H1 (cell line): ENCODE data around the gene ABL1. TPM values are rescaled to one million over a fixed set of nuclear protein-coding genes. Genes with fewer than 3 reads are reported as not detected.

Experiments
- CTCF ChIA-PET: fragments of 300-600 bp; sonication (Branson Sonifier 250); formaldehyde crosslinking; loops from one replicate; lab custom pipeline; 2021; ENCODE audit not compliant: partially characterized antibody; lab: Charles Lee
- POLR2A ChIA-PET: fragments of 300-600 bp; sonication (Branson Sonifier 250); formaldehyde crosslinking; loops from one replicate; lab custom pipeline; 2021; ENCODE audit warnings: inconsistent platforms; ENCODE audit not compliant: partially characterized antibody; lab: Charles Lee
- DNase-seq, 2 experiments: peaks; one replicate each; pipeline versions ENCODE4 v3.0.0 to v3.0.0-alpha.2; 2010 to 2022; ENCODE audit warnings: low spot score in 2 of 2, low read depth in 1 of 2, mixed read lengths in 1 of 2
- FAIRE-seq: peaks from 2 replicates; lab custom pipeline; 2011; peaks lifted over from hg19 to GRCh38; lab: Jason Lieb, UNC
- H2AFZ ChIP-seq: 2 replicates; pipeline ENCODE4 v1.8.1; 2012; ENCODE audit warnings: low read length, inconsistent platforms
- H2AK5ac ChIP-seq: 2 replicates; pipeline ENCODE4 v1.6.1; 2013; ENCODE audit warnings: low read depth, low read length
- H2BK120ac ChIP-seq: replicated peaks from 2 replicates; pipeline ENCODE3; 2013; ENCODE audit warnings: low read depth, low read length, inconsistent platforms
- H2BK12ac ChIP-seq: 2 replicates; pipeline ENCODE4 v1.6.1; 2013; ENCODE audit warnings: low read depth, low read length
- H2BK15ac ChIP-seq: 2 replicates; pipeline ENCODE4 v1.6.1; 2013; ENCODE audit warnings: low read length
- H2BK20ac ChIP-seq: 2 replicates; pipeline ENCODE4 v1.6.1; 2013; ENCODE audit warnings: low read length
- H2BK5ac ChIP-seq: 2 replicates; pipeline ENCODE4 v1.6.1; 2013; ENCODE audit warnings: low read depth, low read length
- H3K14ac ChIP-seq: 2 replicates; pipeline ENCODE4 v1.6.1; 2013; ENCODE audit warnings: inconsistent platforms; ENCODE audit not compliant: insufficient read length
- H3K18ac ChIP-seq: 2 replicates; pipeline ENCODE4 v1.6.1; 2013; ENCODE audit warnings: low read length; ENCODE audit errors: extremely low read depth
- H3K23ac ChIP-seq: 2 replicates; pipeline ENCODE4 v1.6.1; 2013; ENCODE audit warnings: inconsistent platforms; ENCODE audit not compliant: insufficient read length
- H3K23me2 ChIP-seq: 2 replicates; pipeline ENCODE4 v1.6.1; 2013; ENCODE audit warnings: low read depth, low read length
- H3K27ac ChIP-seq: 2 replicates; pipeline ENCODE4 v1.6.1; 2011; ENCODE audit warnings: low read depth, low read length, inconsistent platforms
- H3K27me3 ChIP-seq, 4 experiments: replicated peaks in 1 of 4; 1 replicate in 1 of 4; 2 replicates in 3 of 4; pipeline versions ENCODE4 v1.6.1 to v1.8.1; 2011 to 2013; ENCODE audit warnings: low read length in 3 of 4, mild to moderate bottlenecking in 3 of 4, inconsistent platforms in 2 of 4, mixed read lengths in 2 of 4, moderate library complexity in 1 of 4; ENCODE audit not compliant: control insufficient read depth in 3 of 4, insufficient read depth in 3 of 4; ENCODE audit errors: extremely low read depth in 1 of 4
- H3K36me3 ChIP-seq, 4 experiments: 2 replicates each; pipeline versions ENCODE4 v1.6.1 to v1.8.1; 2011 to 2013; ENCODE audit warnings: mild to moderate bottlenecking in 4 of 4, low read length in 3 of 4, moderate library complexity in 2 of 4, control low read depth in 1 of 4, inconsistent platforms in 1 of 4; ENCODE audit not compliant: insufficient read depth in 4 of 4, control insufficient read depth in 2 of 4
- H3K4ac ChIP-seq: replicated peaks from 2 replicates; pipeline ENCODE3; 2013; ENCODE audit warnings: low read length, low read depth, mixed read lengths, inconsistent platforms; ENCODE audit not compliant: insufficient read length
- H3K4me1 ChIP-seq, 4 experiments: replicated peaks in 1 of 4; 1 replicate in 1 of 4; 2 replicates in 3 of 4; pipeline versions ENCODE4 v1.6.1 to v1.8.1; 2011 to 2013; ENCODE audit warnings: low read length in 3 of 4, inconsistent platforms in 2 of 4, mixed read lengths in 1 of 4; ENCODE audit not compliant: insufficient read depth in 4 of 4, control insufficient read depth in 3 of 4
- H3K4me2 ChIP-seq, 2 experiments: 2 replicates each; pipeline versions ENCODE4 v1.6.1 to v1.8.1; 2011 to 2013; ENCODE audit warnings: low read depth in 2 of 2, low read length in 2 of 2, control low read depth in 1 of 2, inconsistent platforms in 1 of 2, mild to moderate bottlenecking in 1 of 2; ENCODE audit not compliant: insufficient read depth in 1 of 2
- H3K4me3 ChIP-seq, 4 experiments: fragments of 200-600, 300-600 bp in 1 of 4; sonication (generic), shearing (Covaris generic), sonication (Bioruptor Twin) in 1 of 4; 2 replicates each; pipeline versions ENCODE4 v1.5.1 to v1.8.1; 2011 to 2016; ENCODE audit warnings: low read length in 4 of 4, low read depth in 3 of 4, control low read depth in 2 of 4, inconsistent platforms in 2 of 4, mild to moderate bottlenecking in 2 of 4, mixed read lengths in 1 of 4, moderate library complexity in 1 of 4; ENCODE audit not compliant: insufficient read depth in 2 of 4; ENCODE audit errors: extremely low read depth in 1 of 4
- H3K56ac ChIP-seq: replicated peaks from 2 replicates; pipeline ENCODE3; 2013; ENCODE audit warnings: low read depth, mild to moderate bottlenecking, mixed read lengths, low read length, inconsistent platforms; ENCODE audit not compliant: insufficient read length
- H3K79me1 ChIP-seq: 2 replicates; pipeline ENCODE4 v1.6.1; 2013; ENCODE audit warnings: low read depth, low read length, control low read depth
- H3K79me2 ChIP-seq, 2 experiments: 2 replicates each; pipeline versions ENCODE4 v1.6.1 to v1.8.1; 2012 to 2013; ENCODE audit warnings: low read length in 2 of 2, mild to moderate bottlenecking in 2 of 2, inconsistent platforms in 1 of 2; ENCODE audit not compliant: insufficient read depth in 2 of 2, control insufficient read depth in 1 of 2
- H3K9ac ChIP-seq, 4 experiments: replicated peaks in 1 of 4; 1 replicate in 1 of 4; 2 replicates in 3 of 4; pipeline versions ENCODE4 v1.6.1 to v1.8.1; 2011 to 2013; ENCODE audit warnings: low read depth in 3 of 4, low read length in 3 of 4, control low read depth in 2 of 4, mild to moderate bottlenecking in 2 of 4, moderate library complexity in 2 of 4, inconsistent platforms in 1 of 4; ENCODE audit errors: extremely low read depth in 1 of 4
- H3K9me3 ChIP-seq, 2 experiments: 2 replicates each; pipeline versions ENCODE4 v1.6.1 to v1.8.1; 2012 to 2013; ENCODE audit warnings: mild to moderate bottlenecking in 2 of 2, moderate library complexity in 2 of 2, control low read depth in 1 of 2, inconsistent platforms in 1 of 2, low read depth in 1 of 2, low read length in 1 of 2, mixed read lengths in 1 of 2; ENCODE audit not compliant: insufficient read depth in 2 of 2
- H4K20me1 ChIP-seq, 2 experiments: replicated peaks in 1 of 2; 2 replicates each; pipeline versions ENCODE3 to v1.8.1; 2011 to 2013; ENCODE audit warnings: inconsistent platforms in 2 of 2, low read length in 2 of 2, mild to moderate bottlenecking in 1 of 2; ENCODE audit not compliant: insufficient read depth in 2 of 2, control insufficient read depth in 1 of 2
- H4K5ac ChIP-seq: 2 replicates; pipeline ENCODE4 v1.6.1; 2013; ENCODE audit warnings: low read length, low read depth, mixed read lengths, inconsistent platforms; ENCODE audit not compliant: insufficient read length
- H4K8ac ChIP-seq: 2 replicates; pipeline ENCODE4 v1.8.0; 2013; ENCODE audit warnings: mild to moderate bottlenecking, moderate library complexity, low read length, inconsistent platforms; ENCODE audit not compliant: insufficient read depth; ENCODE audit errors: extremely low read depth
- H4K91ac ChIP-seq: replicated peaks from 2 replicates; pipeline ENCODE3; 2013; ENCODE audit warnings: low read length, mixed read lengths, inconsistent platforms; ENCODE audit not compliant: insufficient read length
- TAF1 ChIP-seq: IDR thresholded peaks from 2 replicates; pipeline ENCODE4 v1.6.1; 2011; ENCODE audit warnings: mild to moderate bottlenecking, low read depth, low read length
- WGBS, 2 experiments: shearing (Covaris generic) in 1 of 2; methylation state at CpG; one replicate each; pipeline versions ENCODE4 v1.1.6 to v1.1.7; 2013 to 2015; ENCODE audit warnings: low lambda C conversion rate in 2 of 2, mixed read lengths in 2 of 2, inconsistent platforms in 1 of 2, low coverage in 1 of 2, missing lambda C conversion rate in 1 of 2; ENCODE audit not compliant: insufficient replicate concordance in 2 of 2, insufficient coverage in 1 of 2, insufficient read length in 1 of 2; ENCODE audit errors: extremely low coverage in 1 of 2, missing lambda C conversion rate in 1 of 2; 5-methylcytosine and 5-hydroxymethylcytosine counted together
- polyA plus RNA-seq, 7 experiments: library from polyadenylated mRNA; depleted of rRNA in 3 of 7; stranded (reverse) in 5 of 7; unstranded in 2 of 7; fragments of >200 nt in 5 of 7; fragments of 200-250 nt in 2 of 7; gene quantifications; 1 replicate in 5 of 7; 2 replicates in 1 of 7; 4 replicates in 1 of 7; pipeline versions ENCODE4 v1.2.1 to v1.2.3, GENCODE V29; 2011 to 2013; ENCODE audit warnings: missing spikeins in 2 of 7, mixed read lengths in 2 of 7
- total RNA-seq: library from RNA; stranded (reverse); fragmentation: NEBNext Ultra II Directional; extraction: Animal tissue kit (Norgen Biotek cat#: 25700); gene quantifications from 2 replicates; pipeline ENCODE4 v1.2.1, GENCODE V29; 2021

ABL1 gene
- total and polyA plus RNA-seq, 2 of the 8 experiments (the other 6 are each of a cell fraction or from before 2014, with no cell fraction given): 35.3 to 104 TPM

GRCh38 chr9:130901498-130902203 lies 66.6 kb downstream of the ABL1 start:
- Histone ChIP-seq H3K4ac (no peak overlapping the region), H3K79me2 (no peaks in the 10 kb centered on the region), H3K9me3 (no peaks in the 10 kb centered on the region), H3K4me2 (no peak overlapping the region), H4K5ac (no peak overlapping the region), H4K20me1 (peaks cover 0 to 2% of the 10 kb centered on the region in 2 experiments), H3K4me1 (no peaks in the 10 kb centered on the region), H3K4me3 (no peak overlapping the region), H2BK5ac (no peak overlapping the region; the same call in 1 of the 2 replicates), H3K56ac (no peak overlapping the region), H3K18ac (no peak overlapping the region), H3K27ac (no peak overlapping the region), H3K9ac (no peak overlapping the region), H2BK120ac (no peak overlapping the region), H3K79me1 (no peaks in the 10 kb centered on the region), H3K27me3 (no peaks in the 10 kb centered on the region), H3K23me2 (no peaks in the 10 kb centered on the region), H2AFZ (no peak overlapping the region), H2BK20ac (no peak overlapping the region), H2BK15ac (0 out of 2 replicates have a peak overlapping the region, but pooled peaks have one; percentile 8), H2AK5ac (no peak overlapping the region), H3K23ac (no peak overlapping the region), H3K36me3 (no peaks in the 10 kb centered on the region), H4K91ac (no peak overlapping the region), H2BK12ac (no peak overlapping the region), H3K14ac (no peak overlapping the region), H4K8ac (peak overlapping the region; percentile 51)
- DNase-seq (no peak), FAIRE-seq (no peak)
- WGBS, 2 experiments: 91% methylated on average over 17 of the region's 17 CpGs; no CpG with 5 or more reads in 1 of the 2 experiments
- ChIA-PET POLR2A (interaction anchor here (0.9 kb wide), 1 partner anchor 16 kb away, joined by 3 read pairs; no protein-coding TSS in a partner anchor), CTCF (interaction anchor here (0.7 to 2.4 kb wide), 6 partner anchors 8 to 200 kb away, joined by 3 to 15 read pairs (median 6); no protein-coding TSS in a partner anchor)
- TF ChIP-seq TAF1: no peak
